Hepatocyte (in vitro differentiated cells): ENCODE data around the gene NUS1. TPM values are rescaled to one million over a fixed set of nuclear protein-coding genes. Genes with fewer than 3 reads are reported as not detected.
"Not testable (repeated sequence)": the region's sequence is repeated elsewhere in the genome, so short reads cannot be mapped to it uniquely, and the experiment has no call there.

Source experiments
- DNase-seq: peaks from one replicate; pipeline ENCODE4 v3.0.0-alpha.2; 2016; ENCODE audit warnings: low spot score
- H2AFZ ChIP-seq: fragments of 200-600 bp; sonication (generic); 2 replicates; pipeline ENCODE4 v1.6.0; 2016; ENCODE audit warnings: antibody characterized with exemption, mild to moderate bottlenecking
- H3K27ac ChIP-seq: fragments of 200-600 bp; sonication (generic); 2 replicates; pipeline ENCODE4 v1.5.1; 2016; ENCODE audit warnings: mild to moderate bottlenecking
- H3K27me3 ChIP-seq: fragments of 200-600 bp; sonication (generic); 2 replicates; pipeline ENCODE4 v1.6.1; 2016
- H3K36me3 ChIP-seq: fragments of 200-600 bp; sonication (generic); replicated peaks from 2 replicates; pipeline ENCODE4 v1.5.1; 2016; ENCODE audit warnings: low read depth; ENCODE audit not compliant: insufficient read depth
- H3K4me1 ChIP-seq: fragments of 200-600 bp; sonication (generic); 2 replicates; pipeline ENCODE4 v1.5.1; 2016; ENCODE audit warnings: mild to moderate bottlenecking, moderate library complexity; ENCODE audit not compliant: insufficient read depth
- H3K4me2 ChIP-seq: fragments of 200-600 bp; sonication (generic); 2 replicates; pipeline ENCODE4 v1.6.0; 2016
- H3K4me3 ChIP-seq: fragments of 200-600 bp; sonication (generic); 2 replicates; pipeline ENCODE4 v1.5.1; 2016; ENCODE audit warnings: mild to moderate bottlenecking
- H3K79me2 ChIP-seq: fragments of 200-600 bp; sonication (generic); 2 replicates; pipeline ENCODE4 v1.6.0; 2017; ENCODE audit warnings: mild to moderate bottlenecking
- H3K9me2 ChIP-seq: fragments of 200-600 bp; sonication (generic); replicated peaks from 2 replicates; pipeline ENCODE4 v1.6.0; 2017; ENCODE audit warnings: mild to moderate bottlenecking; ENCODE audit not compliant: insufficient read depth
- H3K9me3 ChIP-seq: fragments of 200-600 bp; sonication (generic); 2 replicates; pipeline ENCODE4 v1.5.1; 2016; ENCODE audit warnings: low read depth, mild to moderate bottlenecking
- H4K20me1 ChIP-seq: fragments of 200-600 bp; sonication (generic); 2 replicates; pipeline ENCODE4 v1.6.0; 2016; ENCODE audit warnings: mild to moderate bottlenecking; ENCODE audit not compliant: insufficient read depth, poor library complexity, severe bottlenecking
- CTCF ChIP-seq: fragments of 200-600 bp; sonication (generic); IDR thresholded peaks from 2 replicates; pipeline ENCODE4 v1.5.1; 2016; ENCODE audit warnings: antibody characterized with exemption, mild to moderate bottlenecking; ENCODE audit not compliant: poor library complexity
- EZH2 ChIP-seq: fragments of 200-600 bp; sonication (generic); IDR thresholded peaks from 2 replicates; pipeline ENCODE4 v1.6.1; 2016; ENCODE audit warnings: antibody characterized with exemption, mild to moderate bottlenecking, borderline replicate concordance
- EZH2phosphoT487 ChIP-seq: fragments of 200-600 bp; sonication (generic); IDR thresholded peaks from one replicate; pipeline ENCODE4 v1.6.1; 2018; ENCODE audit warnings: antibody characterized with exemption, mild to moderate bottlenecking, low read depth, moderate library complexity; ENCODE audit not compliant: unreplicated experiment, severe bottlenecking
- WGBS: methylation state at CpG from one replicate; pipeline ENCODE4 v1.1.6; 2016; ENCODE audit warnings: low lambda C conversion rate; ENCODE audit errors: missing lambda C conversion rate; 5-methylcytosine and 5-hydroxymethylcytosine counted together
- polyA plus RNA-seq: library from polyadenylated mRNA; unstranded; fragments of >200 nt; fragmentation: Nextera tagmentation; extraction: Ambion mirVana; gene quantifications from 2 replicates; pipeline ENCODE4 v1.2.1, GENCODE V29; 2016
- total RNA-seq: library from RNA; depleted of rRNA; stranded (reverse); fragments of >200 nt; gene quantifications from 2 replicates; pipeline ENCODE4 v1.2.3, GENCODE V29; 2014

The NUS1 gene
- total and polyA plus RNA-seq, 2 experiments from 2014 or later: 16.6 to 29.9 TPM

- no peak for TF ChIP-seq EZH2phosphoT487
- TF ChIP-seq EZH2: no peak
- TF ChIP-seq CTCF: no peak
- Histone ChIP-seq H3K9me3 (no peaks in the 10 kb centered on the region), H3K9me2 (no peaks in the 10 kb centered on the region), H3K79me2 (no peaks in the 10 kb centered on the region), H3K36me3 (no peaks in the 10 kb centered on the region), H3K4me1 (no peaks in the 10 kb centered on the region), H3K27ac (no peak overlapping the region), H2AFZ (no peak overlapping the region), H3K4me3 (no peak overlapping the region), H4K20me1 (no peaks in the 10 kb centered on the region), H3K4me2 (no peak overlapping the region), H3K27me3 (no peaks in the 10 kb centered on the region)
- no peak for DNase-seq
Measured at GRCh38 chr6:117711369-117711768, 36.1 kb downstream of the NUS1 start.

- no peak overlapping the region for H3K4me2 ChIP-seq
- no peaks in the 10 kb centered on the region for H3K9me2 ChIP-seq
- no peaks in the 10 kb centered on the region for H3K4me1 ChIP-seq
- TF ChIP-seq EZH2 (no peak), CTCF (no peak), EZH2phosphoT487 (no peak)
- no peak overlapping the region for H2AFZ ChIP-seq
- no peaks in the 10 kb centered on the region for H3K79me2 ChIP-seq
- H3K9me3 ChIP-seq: no peaks in the 10 kb centered on the region
- H4K20me1 ChIP-seq: no peaks in the 10 kb centered on the region
- H3K27ac ChIP-seq: no peak overlapping the region
- no peaks in the 10 kb centered on the region for H3K36me3 ChIP-seq
- DNase-seq: no peak
- no peak overlapping the region for H3K4me3 ChIP-seq
- H3K27me3 ChIP-seq: no peaks in the 10 kb centered on the region
Measured at GRCh38 chr6:117718895-117719294, 43.6 kb downstream of the NUS1 start.

GRCh38 chr6:117721520-117721919 lies 46.3 kb downstream of the NUS1 start:
- DNase-seq, H3K27ac ChIP-seq, H3K4me1 ChIP-seq, H2AFZ ChIP-seq, H3K79me2 ChIP-seq, H3K27me3 ChIP-seq, H3K9me2 ChIP-seq, H3K9me3 ChIP-seq, H3K4me3 ChIP-seq, H3K36me3 ChIP-seq, H4K20me1 ChIP-seq, H3K4me2 ChIP-seq: not testable (repeated sequence)
- 97% methylated on average over 12 of the region's 12 CpGs for WGBS

- no peak overlapping the region for H2AFZ ChIP-seq
- no peaks in the 10 kb centered on the region for H4K20me1 ChIP-seq
- H3K9me2 ChIP-seq: no peaks in the 10 kb centered on the region
- no peak for TF ChIP-seq EZH2
- no peak for TF ChIP-seq CTCF
- TF ChIP-seq EZH2phosphoT487: no peak
- DNase-seq: no peak
- H3K4me3 ChIP-seq: no peak overlapping the region
- no peaks in the 10 kb centered on the region for H3K9me3 ChIP-seq
- no peak overlapping the region for H3K27ac ChIP-seq
- no peaks in the 10 kb centered on the region for H3K36me3 ChIP-seq
- no peaks in the 10 kb centered on the region for H3K4me1 ChIP-seq
- H3K4me2 ChIP-seq: no peak overlapping the region
- H3K27me3 ChIP-seq: no peaks in the 10 kb centered on the region
- no peaks in the 10 kb centered on the region for H3K79me2 ChIP-seq
- 93% methylated on average over 1 of the region's 1 CpG for WGBS
Measured at GRCh38 chr6:117728626-117729025, 53.4 kb downstream of the NUS1 start.
